OCI-LY3 (cell line): Measurements from ENCODE around the gene COL20A1.

ENCODE experiments used
- H2AFZ ChIP-seq: fragments of 200-600, 300-600 bp; shearing (Covaris generic); 2 replicates; pipeline ENCODE4 v1.6.0; 2014; ENCODE audit warnings: antibody characterized with exemption, low read depth, low read length
- H3K27ac ChIP-seq: fragments of 200-600, 300-600 bp; sonication (generic); 2 replicates; pipeline ENCODE4 v1.5.1; 2014; ENCODE audit warnings: mild to moderate bottlenecking, low read length, moderate library complexity, mixed read lengths
- H3K27me3 ChIP-seq: fragments of 200-600, 300-600 bp; sonication (generic); 2 replicates; pipeline ENCODE4 v1.6.1; 2014; ENCODE audit warnings: low read depth, low read length, mixed read lengths
- H3K36me3 ChIP-seq: fragments of 200-600, 300-600 bp; sonication (generic); replicated peaks from 2 replicates; pipeline ENCODE3; 2014; ENCODE audit warnings: low read depth, low read length, mixed read lengths
- H3K4me1 ChIP-seq: fragments of 300-600, 200-600 bp; sonication (generic); 2 replicates; pipeline ENCODE4 v1.6.1; 2014; ENCODE audit warnings: low read length, mixed read lengths
- H3K4me2 ChIP-seq: fragments of 200-600, 300-600 bp; sonication (generic); 2 replicates; pipeline ENCODE4 v1.6.1; 2014; ENCODE audit warnings: low read length, mixed read lengths
- H3K4me3 ChIP-seq: fragments of 300-600, 200-600 bp; sonication (generic); 2 replicates; pipeline ENCODE4 v1.5.1; 2014; ENCODE audit warnings: antibody characterized with exemption, mild to moderate bottlenecking, low read length, moderate library complexity
- H3K79me2 ChIP-seq: fragments of 300-600, 200-600 bp; shearing (Covaris generic); 2 replicates; pipeline ENCODE4 v1.6.1; 2014; ENCODE audit warnings: mild to moderate bottlenecking, low read length, mixed read lengths
- H3K9ac ChIP-seq: fragments of 300-600, 200-600 bp; shearing (Covaris generic); 2 replicates; pipeline ENCODE4 v1.6.0; 2014; ENCODE audit warnings: mild to moderate bottlenecking, low read length, moderate library complexity
- H3K9me3 ChIP-seq: fragments of 200-600, 300-600 bp; shearing (Covaris generic); 2 replicates; pipeline ENCODE4 v1.6.1; 2014; ENCODE audit warnings: low read length, mixed read lengths; ENCODE audit not compliant: insufficient read depth
- H4K20me1 ChIP-seq: fragments of 200-600, 300-600 bp; sonication (generic); 2 replicates; pipeline ENCODE4 v1.6.1; 2016; ENCODE audit warnings: low read length, mixed read lengths; ENCODE audit not compliant: insufficient read depth
- CTCF ChIP-seq: fragments of 200-600, 300-600 bp; sonication (generic); IDR thresholded peaks from 2 replicates; pipeline ENCODE4 v1.5.1; 2014; ENCODE audit warnings: antibody characterized with exemption, low read length, low read depth
- EZH2phosphoT487 ChIP-seq: fragments of 200-600 bp; shearing (Covaris generic); IDR thresholded peaks from 2 replicates; pipeline ENCODE4 v1.6.1; 2018; ENCODE audit warnings: antibody characterized with exemption, mixed run types, low read depth

The COL20A1 gene

GRCh38 chr20:63295018-63295417, 2.0 kb downstream of the COL20A1 start:
- Histone ChIP-seq H3K4me3 (no peak overlapping the region), H3K27me3 (no peaks in the 10 kb centered on the region), H3K4me2 (no peak overlapping the region), H3K79me2 (no peaks in the 10 kb centered on the region), H3K9ac (no peak overlapping the region), H3K27ac (no peak overlapping the region), H2AFZ (no peak overlapping the region), H3K36me3 (no peaks in the 10 kb centered on the region), H3K4me1 (no peaks in the 10 kb centered on the region), H3K9me3 (no peaks in the 10 kb centered on the region), H4K20me1 (no peaks in the 10 kb centered on the region)
- no peak for TF ChIP-seq EZH2phosphoT487
- TF ChIP-seq CTCF, result no peak

GRCh38 chr20:63295422-63295821, 2.4 kb downstream of the COL20A1 start:
- H3K9ac ChIP-seq, result no peak overlapping the region
- H2AFZ ChIP-seq, result no peak overlapping the region
- no peak overlapping the region for H3K4me3 ChIP-seq
- no peaks in the 10 kb centered on the region for H3K79me2 ChIP-seq
- no peaks in the 10 kb centered on the region for H3K4me1 ChIP-seq
- H4K20me1 ChIP-seq, result no peaks in the 10 kb centered on the region
- H3K27me3 ChIP-seq, result no peaks in the 10 kb centered on the region; the same call in 1 of the 2 replicates
- no peak overlapping the region for H3K27ac ChIP-seq
- no peaks in the 10 kb centered on the region for H3K36me3 ChIP-seq
- TF ChIP-seq EZH2phosphoT487, result no peak
- TF ChIP-seq CTCF, result peak; percentile 12; the same call in 1 of the 2 replicates
- no peak overlapping the region for H3K4me2 ChIP-seq
- no peaks in the 10 kb centered on the region for H3K9me3 ChIP-seq

GRCh38 chr20:63295846-63296245, 2.9 kb downstream of the COL20A1 start:
- Histone ChIP-seq H3K4me2 (no peak overlapping the region), H3K79me2 (no peaks in the 10 kb centered on the region), H3K9ac (no peak overlapping the region), H3K4me1 (no peaks in the 10 kb centered on the region), H2AFZ (no peak overlapping the region), H4K20me1 (no peaks in the 10 kb centered on the region), H3K27me3 (no peaks in the 10 kb centered on the region; the same call in 1 of the 2 replicates), H3K9me3 (no peaks in the 10 kb centered on the region), H3K36me3 (no peaks in the 10 kb centered on the region), H3K4me3 (no peak overlapping the region), H3K27ac (no peak overlapping the region)
- TF ChIP-seq EZH2phosphoT487 (no peak), CTCF (no peak)

GRCh38 chr20:63296531-63297299, 3.7 kb downstream of the COL20A1 start:
- Histone ChIP-seq H3K27me3 (peaks cover 4% of the 10 kb centered on the region; the same call in 1 of the 2 replicates), H3K4me1 (no peaks in the 10 kb centered on the region), H3K4me3 (no peak overlapping the region), H3K27ac (no peak overlapping the region), H3K4me2 (no peak overlapping the region), H3K79me2 (no peaks in the 10 kb centered on the region), H3K9me3 (no peaks in the 10 kb centered on the region), H2AFZ (no peak overlapping the region), H3K36me3 (no peaks in the 10 kb centered on the region), H4K20me1 (no peaks in the 10 kb centered on the region), H3K9ac (no peak overlapping the region)
- no peak for TF ChIP-seq EZH2phosphoT487
- no peak for TF ChIP-seq CTCF
